ENCODE data around the gene KCNQ4.

DNA sequence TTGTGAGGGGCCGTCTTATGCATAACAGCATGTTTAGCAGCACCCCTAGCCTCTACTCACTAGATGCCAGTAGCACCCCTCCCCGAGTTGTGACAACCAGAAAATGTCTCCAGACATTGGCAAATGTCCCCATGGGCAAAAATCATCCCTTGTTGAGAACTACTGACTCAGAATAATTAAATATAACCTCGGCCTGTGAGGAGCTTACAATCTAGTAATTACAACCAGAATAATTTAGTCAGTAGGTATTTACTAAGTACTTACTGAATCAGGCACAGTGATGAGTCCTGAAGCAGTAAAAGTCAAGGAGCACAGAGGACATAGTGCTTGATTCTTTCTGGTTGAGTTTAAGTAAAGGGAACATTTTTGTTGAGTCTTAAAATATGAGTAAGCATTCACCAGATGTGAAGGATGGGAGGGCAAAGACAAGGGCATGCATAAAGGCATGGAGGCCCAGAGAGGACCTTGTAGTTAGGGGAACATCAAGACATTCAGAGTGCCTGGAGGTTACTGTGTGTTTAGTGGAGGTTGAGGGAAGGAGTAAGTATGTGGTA lies 44.1 kb upstream of the KCNQ4 start:
- TF ChIP-seq TEAD4 (IDR thresholded peaks at IDR 0.05; ENCODE audit: low read depth, low read length), result no peak
- no peak for TF ChIP-seq POLR2AphosphoS5 (IDR thresholded peaks at IDR 0.05; ENCODE audit: low read depth, low read length)
- TF ChIP-seq EZH2 (IDR thresholded peaks at IDR 0.05; ENCODE audit: low read depth, low read length, severe bottlenecking), result no peak
- no peak for TF ChIP-seq SAP30 (IDR thresholded peaks at IDR 0.05; ENCODE audit: insufficient read depth, insufficient replicate concordance, low read length)
- TF ChIP-seq, protein P1, sequence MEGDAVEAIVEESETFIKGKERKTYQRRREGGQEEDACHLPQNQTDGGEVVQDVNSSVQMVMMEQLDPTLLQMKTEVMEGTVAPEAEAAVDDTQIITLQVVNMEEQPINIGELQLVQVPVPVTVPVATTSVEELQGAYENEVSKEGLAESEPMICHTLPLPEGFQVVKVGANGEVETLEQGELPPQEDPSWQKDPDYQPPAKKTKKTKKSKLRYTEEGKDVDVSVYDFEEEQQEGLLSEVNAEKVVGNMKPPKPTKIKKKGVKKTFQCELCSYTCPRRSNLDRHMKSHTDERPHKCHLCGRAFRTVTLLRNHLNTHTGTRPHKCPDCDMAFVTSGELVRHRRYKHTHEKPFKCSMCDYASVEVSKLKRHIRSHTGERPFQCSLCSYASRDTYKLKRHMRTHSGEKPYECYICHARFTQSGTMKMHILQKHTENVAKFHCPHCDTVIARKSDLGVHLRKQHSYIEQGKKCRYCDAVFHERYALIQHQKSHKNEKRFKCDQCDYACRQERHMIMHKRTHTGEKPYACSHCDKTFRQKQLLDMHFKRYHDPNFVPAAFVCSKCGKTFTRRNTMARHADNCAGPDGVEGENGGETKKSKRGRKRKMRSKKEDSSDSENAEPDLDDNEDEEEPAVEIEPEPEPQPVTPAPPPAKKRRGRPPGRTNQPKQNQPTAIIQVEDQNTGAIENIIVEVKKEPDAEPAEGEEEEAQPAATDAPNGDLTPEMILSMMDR (IDR thresholded peaks at IDR 0.05; ENCODE audit: control extremely low read depth in 1 of 3, insufficient read depth in 1 of 3, low read depth in 1 of 3, low read length in 3 of 3), result no peak
- TF ChIP-seq FOSL1 (IDR thresholded peaks at IDR 0.05; ENCODE audit: insufficient read depth, low read depth, low read length), result no peak
